WTC11 (cell line): ENCODE data around the gene ZFP64. TPM values are rescaled to one million over a fixed set of nuclear protein-coding genes. Genes with fewer than 3 reads are reported as not detected.

Experiments
- ATAC-seq: fragments of 200-7000 bp; cut with Tn5 transposase; 2 replicates; pipeline ENCODE4 v1.10.0; 2021; ENCODE audit warnings: mild to moderate bottlenecking, moderate library complexity
- CTCF ChIA-PET: fragments of 300-600 bp; sonication (Branson Sonifier 250); formaldehyde crosslinking; loops from one replicate; lab custom pipeline; 2021; ENCODE audit warnings: antibody characterized with exemption; lab: Charles Lee
- POLR2A ChIA-PET: fragments of 350-600 bp; sonication (Branson Sonifier 250); formaldehyde crosslinking; loops from one replicate; lab custom pipeline; 2021; ENCODE audit warnings: antibody characterized with exemption; lab: Charles Lee
- DNase-seq: peaks from one replicate; pipeline ENCODE4 v3.0.0; 2021; ENCODE audit warnings: low spot score
- H3K27ac Mint-ChIP-seq: 2 replicates; pipeline ENCODE4 v1.8.0; 2021; ENCODE audit warnings: mixed read lengths
- H3K27me3 Mint-ChIP-seq: 2 replicates; pipeline ENCODE4 v1.8.0; 2021; ENCODE audit warnings: low read depth, mild to moderate bottlenecking, moderate library complexity, mixed read lengths
- H3K36me3 Mint-ChIP-seq: 2 replicates; pipeline ENCODE4 v1.8.0; 2021; ENCODE audit warnings: mixed read lengths
- H3K4me1 Mint-ChIP-seq: 2 replicates; pipeline ENCODE4 v1.8.0; 2022; ENCODE audit warnings: mixed read lengths
- H3K4me3 Mint-ChIP-seq: 2 replicates; pipeline ENCODE4 v1.8.0; 2021; ENCODE audit warnings: mild to moderate bottlenecking, moderate library complexity, mixed read lengths
- H3K9me3 Mint-ChIP-seq: 2 replicates; pipeline ENCODE4 v1.8.0; 2021; ENCODE audit warnings: mixed read lengths
- ATF3 ChIP-seq: sonication (generic); formaldehyde crosslinking; conservative IDR thresholded peaks from 2 replicates; pipeline ENCODE4 v1.8.1; 2022; ENCODE audit warnings: mild to moderate bottlenecking, missing genetic modification reagents
- ATF6 ChIP-seq: sonication (generic); formaldehyde crosslinking; IDR thresholded peaks from 2 replicates; pipeline ENCODE4 v1.8.1; 2023; ENCODE audit warnings: mild to moderate bottlenecking, missing genetic modification reagents
- CREM ChIP-seq: sonication (generic); formaldehyde crosslinking; IDR thresholded peaks from 2 replicates; pipeline ENCODE4 v1.8.1; 2022; ENCODE audit warnings: mild to moderate bottlenecking, missing genetic modification reagents, moderate library complexity
- FOXJ3 ChIP-seq: sonication (generic); formaldehyde crosslinking; IDR thresholded peaks from 2 replicates; pipeline ENCODE4 v1.9.0; 2021; ENCODE audit warnings: missing genetic modification reagents, mild to moderate bottlenecking, borderline replicate concordance
- GTF2I ChIP-seq: fragments of 250-450 bp; sonication (Bioruptor Pico); conservative IDR thresholded peaks from 2 replicates; pipeline ENCODE4 v1.4.0; 2021; ENCODE audit warnings: mild to moderate bottlenecking
- PREB ChIP-seq: sonication (generic); formaldehyde crosslinking; IDR thresholded peaks from 2 replicates; pipeline ENCODE4 v1.8.1; 2022; ENCODE audit warnings: mild to moderate bottlenecking, missing genetic modification reagents, moderate library complexity, borderline replicate concordance
- PRRX2 ChIP-seq: fragments of 250-450 bp; sonication (Bioruptor Pico); IDR thresholded peaks from 2 replicates; pipeline ENCODE4 v1.8.0; 2021; ENCODE audit warnings: mild to moderate bottlenecking
- TEAD4 ChIP-seq: sonication (generic); formaldehyde crosslinking; IDR thresholded peaks from 2 replicates; pipeline ENCODE4 v1.8.0; 2022; ENCODE audit warnings: mild to moderate bottlenecking, missing genetic modification reagents
- USF2 ChIP-seq: sonication (generic); formaldehyde crosslinking; IDR thresholded peaks from 2 replicates; pipeline ENCODE4 v1.8.1; 2023; ENCODE audit warnings: mild to moderate bottlenecking, missing genetic modification reagents, moderate library complexity
- ZNF396 ChIP-seq: fragments of 250-450 bp; sonication (Bioruptor Pico); IDR thresholded peaks from 2 replicates; pipeline ENCODE4 v1.8.0; 2021; ENCODE audit warnings: mild to moderate bottlenecking, moderate library complexity, borderline replicate concordance
- ZNF671 ChIP-seq: fragments of 250-450 bp; sonication (Bioruptor Pico); IDR thresholded peaks from 2 replicates; pipeline ENCODE4 v1.8.0; 2021; ENCODE audit warnings: mild to moderate bottlenecking
- total RNA-seq: library from RNA; stranded (reverse); gene quantifications from 3 replicates; pipeline ENCODE4 v1.2.3, GENCODE V29; 2021
- TF ChIP-seq, protein P1 (sequence below): sonication (generic); formaldehyde crosslinking; IDR thresholded peaks from 2 replicates; pipeline ENCODE4 v1.8.0; 2023; ENCODE audit warnings: mild to moderate bottlenecking, missing genetic modification reagents
- TF ChIP-seq, protein P2 (sequence below): fragments of 250-450 bp; sonication (Bioruptor Pico); IDR thresholded peaks from 2 replicates; pipeline ENCODE4 v2.1.2; 2022; ENCODE audit warnings: mild to moderate bottlenecking, moderate library complexity
- TF ChIP-seq, protein P3 (sequence below): sonication (generic); formaldehyde crosslinking; IDR thresholded peaks from 2 replicates; pipeline ENCODE4 v1.8.1; 2023; ENCODE audit warnings: mild to moderate bottlenecking, missing genetic modification reagents

Gene ZFP64
- total RNA-seq, 1 experiment from 2014 or later, result 26.1 TPM

- CTCF ChIA-PET, result interaction anchor here (1.3 kb wide), 1 partner anchor 46 kb away, joined by 4 read pairs; the partner anchor contains the start of gene ZFP64
- no peak for DNase-seq
- H3K27me3 Mint-ChIP-seq, result no peaks in the 10 kb centered on the region
- no peaks in the 10 kb centered on the region for H3K36me3 Mint-ChIP-seq
- TF ChIP-seq ATF3 (CRISPR knock-in tag) (no peak), USF2 (CRISPR knock-in tag) (no peak)
- TF ChIP-seq, all 79 proteins: peak for 0
- POLR2A ChIA-PET, result no interaction called here
- no peak for ATAC-seq
- Mint-ChIP-seq H3K4me3 (no peak overlapping the region), H3K9me3 (peaks cover 13% of the 10 kb centered on the region), H3K4me1 (no peaks in the 10 kb centered on the region), H3K27ac (no peak overlapping the region)
Observed at GRCh38 chr20:52145587-52145986, 46.0 kb downstream of the ZFP64 start.

- Mint-ChIP-seq H3K9me3 (peaks cover 18% of the 10 kb centered on the region), H3K4me1 (no peaks in the 10 kb centered on the region), H3K27me3 (no peaks in the 10 kb centered on the region), H3K36me3 (0 out of 2 replicates have a peak, but pooled peaks cover 5% of the 10 kb centered on the region), H3K27ac (no peak overlapping the region), H3K4me3 (no peak overlapping the region)
- ATAC-seq, result no peak
- TF ChIP-seq GTF2I (no peak), TEAD4 (CRISPR knock-in tag) (no peak), ZNF671 (no peak), PREB (no peak), ATF6 (CRISPR knock-in tag) (no peak), FOXJ3 (CRISPR knock-in tag) (no peak), ATF3 (CRISPR knock-in tag) (no peak), ZNF396 (no peak), CREM (CRISPR knock-in tag) (no peak), PRRX2 (CRISPR knock-in tag) (no peak)
- TF ChIP-seq, protein P1, sequence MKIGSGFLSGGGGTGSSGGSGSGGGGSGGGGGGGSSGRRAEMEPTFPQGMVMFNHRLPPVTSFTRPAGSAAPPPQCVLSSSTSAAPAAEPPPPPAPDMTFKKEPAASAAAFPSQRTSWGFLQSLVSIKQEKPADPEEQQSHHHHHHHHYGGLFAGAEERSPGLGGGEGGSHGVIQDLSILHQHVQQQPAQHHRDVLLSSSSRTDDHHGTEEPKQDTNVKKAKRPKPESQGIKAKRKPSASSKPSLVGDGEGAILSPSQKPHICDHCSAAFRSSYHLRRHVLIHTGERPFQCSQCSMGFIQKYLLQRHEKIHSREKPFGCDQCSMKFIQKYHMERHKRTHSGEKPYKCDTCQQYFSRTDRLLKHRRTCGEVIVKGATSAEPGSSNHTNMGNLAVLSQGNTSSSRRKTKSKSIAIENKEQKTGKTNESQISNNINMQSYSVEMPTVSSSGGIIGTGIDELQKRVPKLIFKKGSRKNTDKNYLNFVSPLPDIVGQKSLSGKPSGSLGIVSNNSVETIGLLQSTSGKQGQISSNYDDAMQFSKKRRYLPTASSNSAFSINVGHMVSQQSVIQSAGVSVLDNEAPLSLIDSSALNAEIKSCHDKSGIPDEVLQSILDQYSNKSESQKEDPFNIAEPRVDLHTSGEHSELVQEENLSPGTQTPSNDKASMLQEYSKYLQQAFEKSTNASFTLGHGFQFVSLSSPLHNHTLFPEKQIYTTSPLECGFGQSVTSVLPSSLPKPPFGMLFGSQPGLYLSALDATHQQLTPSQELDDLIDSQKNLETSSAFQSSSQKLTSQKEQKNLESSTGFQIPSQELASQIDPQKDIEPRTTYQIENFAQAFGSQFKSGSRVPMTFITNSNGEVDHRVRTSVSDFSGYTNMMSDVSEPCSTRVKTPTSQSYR, result no peak
- TF ChIP-seq, protein P2, sequence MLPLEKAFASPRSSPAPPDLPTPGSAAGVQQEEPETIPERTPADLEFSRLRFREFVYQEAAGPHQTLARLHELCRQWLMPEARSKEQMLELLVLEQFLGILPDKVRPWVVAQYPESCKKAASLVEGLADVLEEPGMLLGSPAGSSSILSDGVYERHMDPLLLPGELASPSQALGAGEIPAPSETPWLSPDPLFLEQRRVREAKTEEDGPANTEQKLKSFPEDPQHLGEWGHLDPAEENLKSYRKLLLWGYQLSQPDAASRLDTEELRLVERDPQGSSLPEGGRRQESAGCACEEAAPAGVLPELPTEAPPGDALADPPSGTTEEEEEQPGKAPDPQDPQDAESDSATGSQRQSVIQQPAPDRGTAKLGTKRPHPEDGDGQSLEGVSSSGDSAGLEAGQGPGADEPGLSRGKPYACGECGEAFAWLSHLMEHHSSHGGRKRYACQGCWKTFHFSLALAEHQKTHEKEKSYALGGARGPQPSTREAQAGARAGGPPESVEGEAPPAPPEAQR (CRISPR knock-in tag), result no peak
- TF ChIP-seq, protein P3, sequence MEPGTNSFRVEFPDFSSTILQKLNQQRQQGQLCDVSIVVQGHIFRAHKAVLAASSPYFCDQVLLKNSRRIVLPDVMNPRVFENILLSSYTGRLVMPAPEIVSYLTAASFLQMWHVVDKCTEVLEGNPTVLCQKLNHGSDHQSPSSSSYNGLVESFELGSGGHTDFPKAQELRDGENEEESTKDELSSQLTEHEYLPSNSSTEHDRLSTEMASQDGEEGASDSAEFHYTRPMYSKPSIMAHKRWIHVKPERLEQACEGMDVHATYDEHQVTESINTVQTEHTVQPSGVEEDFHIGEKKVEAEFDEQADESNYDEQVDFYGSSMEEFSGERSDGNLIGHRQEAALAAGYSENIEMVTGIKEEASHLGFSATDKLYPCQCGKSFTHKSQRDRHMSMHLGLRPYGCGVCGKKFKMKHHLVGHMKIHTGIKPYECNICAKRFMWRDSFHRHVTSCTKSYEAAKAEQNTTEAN (CRISPR knock-in tag), result no peak
- CTCF ChIA-PET, result interaction anchor here (2.1 kb wide), 1 partner anchor 15 kb away, joined by 14 read pairs; no protein-coding TSS in a partner anchor
- no peak for DNase-seq
- POLR2A ChIA-PET, result no interaction called here
Observed at GRCh38 chr20:52143277-52143676, 48.3 kb downstream of the ZFP64 start.
